ENCODE data around the gene PFN4.

DNA sequence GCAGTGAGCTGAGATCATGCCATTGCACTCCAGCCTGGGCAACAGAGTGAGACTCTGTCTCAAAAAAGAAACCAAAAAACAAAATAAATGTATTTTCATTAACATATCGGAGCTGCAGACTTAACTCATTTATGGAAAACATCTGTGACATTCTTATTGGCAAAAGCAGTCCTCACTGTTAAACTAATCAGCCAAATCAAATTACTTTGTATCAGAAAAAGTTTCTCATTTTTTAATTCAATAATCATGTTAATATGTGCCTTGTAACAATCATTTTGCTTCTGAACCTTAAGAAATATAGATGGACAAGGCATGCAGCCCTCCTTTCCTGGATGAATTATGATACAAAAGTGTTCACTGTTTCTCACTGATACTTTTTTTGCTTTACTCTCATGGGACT lies 20.5 kb downstream of the PFN4 start:
- TF ChIP-seq ZNF707 (CRISPR knock-in tag; conservative IDR thresholded peaks at IDR 0.05) (no peak), EP300 (IDR thresholded peaks at IDR 0.05; ENCODE audit: low read length) (no peak), RFX5 (IDR thresholded peaks at IDR 0.05; ENCODE audit: low read depth, low read length) (no peak), CREBBP (IDR thresholded peaks at IDR 0.05; ENCODE audit: low read depth, low read length) (no peak), BRF1 (IDR thresholded peaks at IDR 0.05; ENCODE audit: borderline replicate concordance, extremely low read depth, insufficient read length) (no peak), ZNF253 (CRISPR knock-in tag; conservative IDR thresholded peaks at IDR 0.05) (no peak), TSC22D4 (tag; IDR thresholded peaks at IDR 0.05) (no peak)
- TF ChIP-seq, protein P1, sequence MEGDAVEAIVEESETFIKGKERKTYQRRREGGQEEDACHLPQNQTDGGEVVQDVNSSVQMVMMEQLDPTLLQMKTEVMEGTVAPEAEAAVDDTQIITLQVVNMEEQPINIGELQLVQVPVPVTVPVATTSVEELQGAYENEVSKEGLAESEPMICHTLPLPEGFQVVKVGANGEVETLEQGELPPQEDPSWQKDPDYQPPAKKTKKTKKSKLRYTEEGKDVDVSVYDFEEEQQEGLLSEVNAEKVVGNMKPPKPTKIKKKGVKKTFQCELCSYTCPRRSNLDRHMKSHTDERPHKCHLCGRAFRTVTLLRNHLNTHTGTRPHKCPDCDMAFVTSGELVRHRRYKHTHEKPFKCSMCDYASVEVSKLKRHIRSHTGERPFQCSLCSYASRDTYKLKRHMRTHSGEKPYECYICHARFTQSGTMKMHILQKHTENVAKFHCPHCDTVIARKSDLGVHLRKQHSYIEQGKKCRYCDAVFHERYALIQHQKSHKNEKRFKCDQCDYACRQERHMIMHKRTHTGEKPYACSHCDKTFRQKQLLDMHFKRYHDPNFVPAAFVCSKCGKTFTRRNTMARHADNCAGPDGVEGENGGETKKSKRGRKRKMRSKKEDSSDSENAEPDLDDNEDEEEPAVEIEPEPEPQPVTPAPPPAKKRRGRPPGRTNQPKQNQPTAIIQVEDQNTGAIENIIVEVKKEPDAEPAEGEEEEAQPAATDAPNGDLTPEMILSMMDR (IDR thresholded peaks at IDR 0.05 in 2 of 3, conservative IDR thresholded peaks at IDR 0.05 in 1 of 3; ENCODE audit: insufficient read depth in 2 of 3, low read depth in 1 of 3, low read length in 3 of 3) = no peak
